OCI-LY3 (cell line): ENCODE results near the gene ELOF1.

ENCODE experiments used
- H2AFZ ChIP-seq: fragments of 200-600, 300-600 bp; shearing (Covaris generic); 2 replicates; pipeline ENCODE4 v1.6.0; 2014; ENCODE audit warnings: antibody characterized with exemption, low read depth, low read length
- H3K27ac ChIP-seq: fragments of 200-600, 300-600 bp; sonication (generic); 2 replicates; pipeline ENCODE4 v1.5.1; 2014; ENCODE audit warnings: mild to moderate bottlenecking, low read length, moderate library complexity, mixed read lengths
- H3K27me3 ChIP-seq: fragments of 200-600, 300-600 bp; sonication (generic); 2 replicates; pipeline ENCODE4 v1.6.1; 2014; ENCODE audit warnings: low read depth, low read length, mixed read lengths
- H3K36me3 ChIP-seq: fragments of 200-600, 300-600 bp; sonication (generic); replicated peaks from 2 replicates; pipeline ENCODE3; 2014; ENCODE audit warnings: low read depth, low read length, mixed read lengths
- H3K4me1 ChIP-seq: fragments of 300-600, 200-600 bp; sonication (generic); 2 replicates; pipeline ENCODE4 v1.6.1; 2014; ENCODE audit warnings: low read length, mixed read lengths
- H3K4me2 ChIP-seq: fragments of 200-600, 300-600 bp; sonication (generic); 2 replicates; pipeline ENCODE4 v1.6.1; 2014; ENCODE audit warnings: low read length, mixed read lengths
- H3K4me3 ChIP-seq: fragments of 300-600, 200-600 bp; sonication (generic); 2 replicates; pipeline ENCODE4 v1.5.1; 2014; ENCODE audit warnings: antibody characterized with exemption, mild to moderate bottlenecking, low read length, moderate library complexity
- H3K79me2 ChIP-seq: fragments of 300-600, 200-600 bp; shearing (Covaris generic); 2 replicates; pipeline ENCODE4 v1.6.1; 2014; ENCODE audit warnings: mild to moderate bottlenecking, low read length, mixed read lengths
- H3K9ac ChIP-seq: fragments of 300-600, 200-600 bp; shearing (Covaris generic); 2 replicates; pipeline ENCODE4 v1.6.0; 2014; ENCODE audit warnings: mild to moderate bottlenecking, low read length, moderate library complexity
- H3K9me3 ChIP-seq: fragments of 200-600, 300-600 bp; shearing (Covaris generic); 2 replicates; pipeline ENCODE4 v1.6.1; 2014; ENCODE audit warnings: low read length, mixed read lengths; ENCODE audit not compliant: insufficient read depth
- H4K20me1 ChIP-seq: fragments of 200-600, 300-600 bp; sonication (generic); 2 replicates; pipeline ENCODE4 v1.6.1; 2016; ENCODE audit warnings: low read length, mixed read lengths; ENCODE audit not compliant: insufficient read depth
- CTCF ChIP-seq: fragments of 200-600, 300-600 bp; sonication (generic); IDR thresholded peaks from 2 replicates; pipeline ENCODE4 v1.5.1; 2014; ENCODE audit warnings: antibody characterized with exemption, low read length, low read depth
- EZH2phosphoT487 ChIP-seq: fragments of 200-600 bp; shearing (Covaris generic); IDR thresholded peaks from 2 replicates; pipeline ENCODE4 v1.6.1; 2018; ENCODE audit warnings: antibody characterized with exemption, mixed run types, low read depth

Gene ELOF1

GRCh38 chr19:11535792-11536595 is 23.0 kb downstream of the ELOF1 start:
- Histone ChIP-seq H3K79me2 (no peaks in the 10 kb centered on the region), H3K36me3 (no peaks in the 10 kb centered on the region), H3K4me1 (peaks cover 19% of the 10 kb centered on the region), H2AFZ (peak overlapping the region; percentile 82), H3K4me3 (peak overlapping the region; percentile 79), H3K27ac (no peak overlapping the region), H3K9me3 (no peaks in the 10 kb centered on the region), H3K27me3 (peaks cover 9% of the 10 kb centered on the region; the same call in 1 of the 2 replicates), H4K20me1 (no peaks in the 10 kb centered on the region), H3K9ac (peak overlapping the region; percentile 56), H3K4me2 (peak overlapping the region; percentile 85)
- peak; percentile 87 for TF ChIP-seq CTCF
- TF ChIP-seq EZH2phosphoT487 = no peak

- Histone ChIP-seq H3K9me3 (no peaks in the 10 kb centered on the region), H3K4me1 (peaks cover 19% of the 10 kb centered on the region), H3K27ac (no peak overlapping the region), H3K79me2 (no peaks in the 10 kb centered on the region), H3K9ac (no peak overlapping the region), H3K27me3 (peaks cover 2% of the 10 kb centered on the region; the same call in 1 of the 2 replicates), H3K4me3 (no peak overlapping the region), H3K4me2 (0 out of 2 replicates have a peak overlapping the region, but pooled peaks have one; percentile 5), H2AFZ (no peak overlapping the region), H3K36me3 (no peaks in the 10 kb centered on the region), H4K20me1 (no peaks in the 10 kb centered on the region)
- TF ChIP-seq CTCF (no peak), EZH2phosphoT487 (no peak)
Observed at GRCh38 chr19:11534948-11535347, 24.1 kb downstream of the ELOF1 start.

GRCh38 chr19:11534538-11534937 is 24.5 kb downstream of the ELOF1 start:
- H3K27ac ChIP-seq = no peak overlapping the region
- H2AFZ ChIP-seq = no peak overlapping the region
- H3K36me3 ChIP-seq = no peaks in the 10 kb centered on the region
- peaks cover 19% of the 10 kb centered on the region for H3K4me1 ChIP-seq
- no peak for TF ChIP-seq EZH2phosphoT487
- H3K9ac ChIP-seq = no peak overlapping the region
- no peaks in the 10 kb centered on the region for H3K9me3 ChIP-seq
- H3K79me2 ChIP-seq = no peaks in the 10 kb centered on the region
- no peak overlapping the region for H3K4me3 ChIP-seq
- no peaks in the 10 kb centered on the region for H4K20me1 ChIP-seq
- 0 out of 2 replicates have a peak overlapping the region, but pooled peaks have one; percentile 5 for H3K4me2 ChIP-seq
- H3K27me3 ChIP-seq = peaks cover 2% of the 10 kb centered on the region; the same call in 1 of the 2 replicates

- no peak overlapping the region for H3K4me3 ChIP-seq
- H3K9ac ChIP-seq = no peak overlapping the region
- TF ChIP-seq CTCF = 0 out of 2 replicates have a peak, but pooled peaks have one; percentile 14
- TF ChIP-seq EZH2phosphoT487 = no peak
- peaks cover 22% of the 10 kb centered on the region for H3K4me1 ChIP-seq
- no peaks in the 10 kb centered on the region for H4K20me1 ChIP-seq
- peaks cover under 1% of the 10 kb centered on the region for H3K36me3 ChIP-seq
- no peaks in the 10 kb centered on the region for H3K9me3 ChIP-seq
- H3K27me3 ChIP-seq = no peaks in the 10 kb centered on the region
- H3K79me2 ChIP-seq = peaks cover 20% of the 10 kb centered on the region
- no peak overlapping the region for H3K4me2 ChIP-seq
- H3K27ac ChIP-seq = no peak overlapping the region
- H2AFZ ChIP-seq = no peak overlapping the region
Observed at GRCh38 chr19:11530432-11530831, 28.6 kb downstream of the ELOF1 start.
